ENCODE measurements around the gene B4GALT1.

The B4GALT1 gene

DNA sequence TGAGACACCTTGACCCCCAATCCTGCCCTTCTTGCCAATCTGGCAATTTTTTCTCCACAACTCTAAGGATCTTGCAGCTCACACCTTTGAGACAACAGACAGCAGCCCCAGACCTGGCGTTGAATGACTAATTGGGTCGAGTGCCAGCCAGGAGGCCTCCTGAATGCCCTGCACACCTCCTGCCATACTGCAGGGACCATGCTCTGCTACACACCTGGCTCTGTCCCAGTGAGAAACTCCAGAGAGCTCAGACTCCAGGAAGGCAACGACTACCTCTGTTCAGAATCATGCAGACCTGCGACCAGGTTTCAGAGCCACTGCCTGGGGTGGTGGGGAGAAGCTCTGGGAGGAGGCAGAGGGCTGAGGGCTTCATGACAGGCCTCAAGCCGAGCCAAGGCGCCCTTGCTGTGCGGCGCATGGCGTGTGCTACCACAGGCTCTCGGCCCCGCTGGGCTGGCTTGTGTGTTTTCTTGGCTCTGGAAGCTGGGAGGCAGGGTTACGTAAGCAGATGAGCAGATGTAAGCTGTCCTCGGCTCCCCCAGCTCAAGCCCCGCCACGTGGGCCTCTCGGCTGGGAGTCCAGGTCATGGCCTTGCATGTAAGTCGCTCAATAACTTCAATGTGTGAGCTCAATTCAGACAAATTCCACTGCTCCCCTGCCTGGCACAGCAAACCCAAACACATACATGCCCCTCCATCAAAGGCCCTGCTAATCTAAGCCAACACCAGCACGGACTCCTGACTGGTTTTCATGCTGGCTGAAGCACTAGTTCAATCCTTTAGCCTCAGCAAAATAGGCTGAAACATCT is 27.5 kb downstream of the B4GALT1 start:
- no peak for DNase-seq (ENCODE audit: low read depth)
- TF ChIP-seq, protein P1, sequence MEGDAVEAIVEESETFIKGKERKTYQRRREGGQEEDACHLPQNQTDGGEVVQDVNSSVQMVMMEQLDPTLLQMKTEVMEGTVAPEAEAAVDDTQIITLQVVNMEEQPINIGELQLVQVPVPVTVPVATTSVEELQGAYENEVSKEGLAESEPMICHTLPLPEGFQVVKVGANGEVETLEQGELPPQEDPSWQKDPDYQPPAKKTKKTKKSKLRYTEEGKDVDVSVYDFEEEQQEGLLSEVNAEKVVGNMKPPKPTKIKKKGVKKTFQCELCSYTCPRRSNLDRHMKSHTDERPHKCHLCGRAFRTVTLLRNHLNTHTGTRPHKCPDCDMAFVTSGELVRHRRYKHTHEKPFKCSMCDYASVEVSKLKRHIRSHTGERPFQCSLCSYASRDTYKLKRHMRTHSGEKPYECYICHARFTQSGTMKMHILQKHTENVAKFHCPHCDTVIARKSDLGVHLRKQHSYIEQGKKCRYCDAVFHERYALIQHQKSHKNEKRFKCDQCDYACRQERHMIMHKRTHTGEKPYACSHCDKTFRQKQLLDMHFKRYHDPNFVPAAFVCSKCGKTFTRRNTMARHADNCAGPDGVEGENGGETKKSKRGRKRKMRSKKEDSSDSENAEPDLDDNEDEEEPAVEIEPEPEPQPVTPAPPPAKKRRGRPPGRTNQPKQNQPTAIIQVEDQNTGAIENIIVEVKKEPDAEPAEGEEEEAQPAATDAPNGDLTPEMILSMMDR (IDR thresholded peaks at IDR 0.05; ENCODE audit: low read depth, low read length, missing control alignments) = no peak
- H3K4me3 ChIP-seq (ENCODE audit: low read depth, low read length) = no peak overlapping the region

DNA sequence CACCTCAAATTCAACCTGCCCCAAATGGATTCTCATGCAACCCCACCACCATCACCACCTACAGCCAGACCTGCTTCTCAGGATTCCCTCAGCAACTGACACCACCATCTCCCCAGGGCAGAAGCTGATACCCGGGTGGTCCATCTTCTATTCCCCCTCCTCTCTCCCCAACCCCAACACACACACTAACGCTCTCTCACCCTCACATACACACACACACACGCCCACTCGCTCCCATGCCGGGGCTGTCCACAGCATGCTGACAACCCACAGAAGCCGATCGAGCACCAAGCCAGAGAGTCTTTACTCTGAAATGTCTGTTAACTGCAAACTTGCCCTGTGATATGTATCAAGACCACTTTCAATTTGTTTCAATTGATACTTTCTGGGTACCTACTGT is 28.4 kb downstream of the B4GALT1 start:
- no peak for DNase-seq (ENCODE audit: low read depth)
- no peak overlapping the region for H3K4me3 ChIP-seq (ENCODE audit: low read depth, low read length)
- TF ChIP-seq, protein P1 (IDR thresholded peaks at IDR 0.05; ENCODE audit: low read depth, low read length, missing control alignments) = no peak

DNA sequence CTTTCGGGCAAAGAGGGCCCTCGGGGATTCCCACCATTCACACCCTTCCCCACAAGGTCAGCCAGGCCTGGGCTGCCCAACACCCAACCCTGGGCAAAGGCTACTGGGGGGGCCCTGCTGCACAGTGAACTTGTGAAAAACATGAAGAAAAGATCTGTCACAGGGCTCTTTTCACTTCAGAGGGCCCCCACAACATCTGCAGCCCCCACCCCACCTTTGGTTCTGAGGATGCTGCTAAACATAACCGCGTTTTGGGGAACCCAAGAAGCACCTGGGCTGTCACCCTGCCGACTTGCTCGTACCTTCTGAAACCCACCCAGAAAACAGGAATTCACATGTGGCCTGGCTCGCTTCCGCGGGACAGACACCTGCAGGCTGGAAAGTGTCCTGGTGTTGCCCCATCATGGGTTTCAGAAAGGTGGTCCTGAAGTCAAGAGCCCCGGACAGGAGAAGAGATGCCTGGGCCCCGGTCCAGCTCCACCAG is 29.3 kb downstream of the B4GALT1 start:
- no peak for DNase-seq (ENCODE audit: low read depth)
- H3K4me3 ChIP-seq (ENCODE audit: low read depth, low read length) = no peak overlapping the region
- TF ChIP-seq, protein P1 (IDR thresholded peaks at IDR 0.05; ENCODE audit: low read depth, low read length, missing control alignments) = no peak

- TF ChIP-seq, protein P1 (IDR thresholded peaks at IDR 0.05; ENCODE audit: low read depth, low read length, missing control alignments) = no peak
Observed at GRCh38 chr9:33136721-33137670, 30.1 kb downstream of the B4GALT1 start.

GRCh38 chr9:33135470-33135958 is 31.6 kb downstream of the B4GALT1 start:
- TF ChIP-seq, protein P1 (IDR thresholded peaks at IDR 0.05; ENCODE audit: low read depth, low read length, missing control alignments) = no peak
- DNase-seq (ENCODE audit: low read depth) = no peak
- H3K4me3 ChIP-seq (ENCODE audit: low read depth, low read length) = no peak overlapping the region

More at GRCh38 chr9:33136721-33137670, 30.1 kb downstream of the B4GALT1 start:
- H3K4me3 ChIP-seq (ENCODE audit: low read depth, low read length) = no peak overlapping the region
- no peak for DNase-seq (ENCODE audit: low read depth)

DNA sequence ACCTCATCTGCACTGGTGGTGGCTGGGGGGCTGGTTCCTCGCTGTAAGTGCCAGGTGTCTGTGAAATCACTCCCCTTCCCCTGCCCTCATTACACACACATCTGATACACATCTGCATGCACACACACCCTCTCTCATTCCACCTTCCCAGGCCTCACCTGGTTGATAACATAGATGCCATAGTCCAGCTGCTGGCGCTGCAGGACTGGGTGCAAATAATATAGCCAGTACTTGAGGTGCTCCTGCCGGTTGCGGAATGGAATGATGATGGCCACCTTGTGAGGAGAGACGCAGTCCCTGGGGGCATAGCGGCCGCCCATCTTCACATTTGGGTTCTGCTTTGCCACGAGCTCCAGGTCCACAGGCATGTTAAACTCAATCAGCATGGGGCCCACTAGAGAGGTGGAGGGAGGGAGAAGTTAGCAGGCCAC is 32.1 kb downstream of the B4GALT1 start:
- H3K4me3 ChIP-seq (ENCODE audit: low read depth, low read length) = no peak overlapping the region
- TF ChIP-seq, protein P1 (IDR thresholded peaks at IDR 0.05; ENCODE audit: low read depth, low read length, missing control alignments) = no peak

More for the DNA sequence above, 32.1 kb downstream of the B4GALT1 start:
- DNase-seq (ENCODE audit: low read depth) = no peak
